K562 (cell line): ENCODE data around the gene PPP1R37. TPM values are rescaled to one million over a fixed set of nuclear protein-coding genes. Genes with fewer than 3 reads are reported as not detected.

Source experiments
- ATF7 ChIP-seq: fragments of 450-650 bp; IDR thresholded peaks from 2 replicates; pipeline ENCODE4 v1.7.1; 2014; ENCODE audit warnings: mild to moderate bottlenecking, moderate library complexity
- EP400 ChIP-seq: fragments of 450-650 bp; IDR thresholded peaks from 2 replicates; pipeline ENCODE4 v1.6.1; 2017; ENCODE audit warnings: antibody characterized with exemption, mild to moderate bottlenecking, moderate library complexity
- MAZ ChIP-seq, 2 experiments: fragments of 450-650 bp in 1 of 2; sonication (generic) in 1 of 2; formaldehyde crosslinking; IDR thresholded peaks in 1 of 2; conservative IDR thresholded peaks in 1 of 2; 2 replicates each; pipeline versions ENCODE4 v1.4.0 to v1.5.0; 2020; ENCODE audit warnings: mild to moderate bottlenecking in 1 of 2, missing genetic modification reagents in 1 of 2
- MCM7 ChIP-seq, 2 experiments: fragments of 450-650 bp; IDR thresholded peaks; 2 replicates each; pipeline ENCODE4 v1.6.1; 2016 to 2018
- NFATC3 ChIP-seq: fragments of 450-650 bp; IDR thresholded peaks from 2 replicates; pipeline ENCODE4 v1.6.1; 2017; ENCODE audit warnings: mild to moderate bottlenecking
- POLR3A ChIP-seq: IDR thresholded peaks from 2 replicates; pipeline ENCODE4 v1.6.1; 2011; ENCODE audit warnings: borderline replicate concordance, mild to moderate bottlenecking, moderate library complexity; ENCODE audit not compliant: insufficient read length, insufficient read depth; ENCODE audit errors: extremely low read depth
- SLC30A9 ChIP-seq: fragments of 250-450 bp; sonication (Bioruptor Pico); IDR thresholded peaks from 2 replicates; pipeline ENCODE4 v1.8.0; 2022; ENCODE audit warnings: mild to moderate bottlenecking, moderate library complexity
- U2AF1 ChIP-seq: fragments of 200-400 bp; formaldehyde crosslinking; optimal IDR thresholded peaks from 2 replicates; pipeline ENCODE3; 2017; ENCODE audit warnings: mild to moderate bottlenecking, low read depth, low read length, moderate library complexity
- ZFPM2 ChIP-seq: fragments of 250-450 bp; sonication (Bioruptor Pico); IDR thresholded peaks from 2 replicates; pipeline ENCODE4 v1.5.1; 2022; ENCODE audit warnings: mild to moderate bottlenecking
- ZNF146 ChIP-seq: IDR thresholded peaks from one replicate; pipeline ENCODE4 v1.6.1; 2018; ENCODE audit warnings: missing compliant biosample characterization; ENCODE audit not compliant: unreplicated experiment
- ZNF561 ChIP-seq: fragments of 450-650 bp; formaldehyde crosslinking; conservative IDR thresholded peaks from 2 replicates; pipeline ENCODE4 v1.4.0; 2020; ENCODE audit warnings: mild to moderate bottlenecking, moderate library complexity
- ZNF785 ChIP-seq: fragments of 250-450 bp; sonication (Bioruptor Pico); IDR thresholded peaks from 2 replicates; pipeline ENCODE4 v1.4.0; 2020; ENCODE audit warnings: mild to moderate bottlenecking
- polyA plus RNA-seq, 8 experiments: library from polyadenylated mRNA; depleted of rRNA in 4 of 8; stranded (reverse) in 5 of 8; unstranded in 3 of 8; fragments of >200 nt; fragmentation: Nextera tagmentation in 2 of 8; fragmentation: Illumina TruSeq in 1 of 8; extraction: Ambion mirVana in 2 of 8; extraction: Trizol in 1 of 8; gene quantifications; 2 replicates each; pipeline versions ENCODE4 v1.2.1 to v1.2.3, GENCODE V29; 2011 to 2014; ENCODE audit warnings: inconsistent platforms in 1 of 8, missing spikeins in 1 of 8
- total RNA-seq, 7 experiments: library from RNA; depleted of rRNA in 6 of 7; stranded (reverse); fragments of >200 nt in 6 of 7; fragmentation: Illumina TruSeq in 2 of 7; extraction: Trizol in 2 of 7; gene quantifications; 2 replicates each; pipeline versions ENCODE4 v1.2.1 to v1.2.3, GENCODE V29; 2011 to 2021; ENCODE audit warnings: low replicate concordance in 1 of 7
- TF ChIP-seq, protein P1 (sequence below), 2 experiments: fragments of 450-650 bp in 1 of 2; sonication (generic) in 1 of 2; formaldehyde crosslinking in 1 of 2; IDR thresholded peaks; 2 replicates each; pipeline versions ENCODE4 v1.7.1 to v1.9.0; 2016 to 2022; ENCODE audit warnings: inconsistent platforms in 1 of 2, mild to moderate bottlenecking in 1 of 2, missing genetic modification reagents in 1 of 2
- TF ChIP-seq, protein P2 (sequence below): sonication (generic); formaldehyde crosslinking; IDR thresholded peaks from 2 replicates; pipeline ENCODE4 v1.9.0; 2022; ENCODE audit warnings: mild to moderate bottlenecking, missing genetic modification reagents
- TF ChIP-seq, protein P3 (sequence below): fragments of 200-800 bp; sonication (Bioruptor generic); IDR thresholded peaks from 2 replicates; pipeline ENCODE4 v1.6.1; 2017; ENCODE audit warnings: missing genetic modification characterization, missing compliant biosample characterization

The PPP1R37 gene
- total and polyA plus RNA-seq, 9 of the 15 experiments (the other 6 are each of a cell fraction or from before 2014, with no cell fraction given) = 0.04 to 20.3 (median 7.3) TPM

DNA sequence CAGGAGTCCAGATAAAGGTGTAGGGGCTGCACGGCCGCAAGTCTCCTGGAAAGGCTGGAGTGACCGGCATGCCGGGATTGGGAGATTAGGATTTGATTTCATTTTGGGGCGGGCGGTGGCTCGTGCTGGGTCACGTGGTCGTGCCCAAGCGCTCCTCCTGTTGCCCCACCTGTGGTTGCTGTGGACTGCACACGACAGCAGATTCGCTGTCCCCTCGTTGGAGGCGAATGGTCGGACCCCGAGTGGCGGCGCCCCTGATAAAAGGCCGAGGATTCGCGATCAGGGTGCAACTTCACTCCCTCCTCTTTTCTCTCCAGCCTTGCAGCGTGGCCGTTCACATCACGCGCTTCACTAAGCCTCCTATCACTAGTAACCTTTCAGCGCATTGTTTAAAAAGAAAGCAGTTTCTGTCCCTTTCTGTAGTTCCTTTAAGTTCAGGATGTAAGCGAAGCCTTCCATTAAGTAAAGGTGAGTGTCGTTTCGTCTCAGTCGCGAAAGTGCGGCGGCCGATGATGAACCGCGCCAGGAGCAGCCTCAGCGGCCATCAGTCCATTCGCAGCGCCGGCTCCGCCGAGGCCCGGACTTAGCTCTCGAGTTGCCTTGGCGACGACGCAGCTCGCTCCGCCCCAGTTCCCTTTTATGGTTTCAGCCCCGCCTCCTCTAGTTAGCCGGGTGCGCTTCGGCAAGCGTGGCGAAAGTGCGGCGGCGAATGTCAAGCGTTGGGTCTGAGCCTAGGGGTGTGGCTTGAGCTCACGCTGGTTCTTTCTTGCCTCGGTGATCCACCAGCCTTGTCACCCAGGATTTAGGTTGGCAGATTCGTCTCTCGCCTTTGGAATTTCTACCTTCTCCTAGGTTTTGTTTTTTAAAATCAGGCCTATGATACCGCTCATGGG lies 1.7 kb upstream of the PPP1R37 start (continued):
- TF ChIP-seq, protein P1, sequence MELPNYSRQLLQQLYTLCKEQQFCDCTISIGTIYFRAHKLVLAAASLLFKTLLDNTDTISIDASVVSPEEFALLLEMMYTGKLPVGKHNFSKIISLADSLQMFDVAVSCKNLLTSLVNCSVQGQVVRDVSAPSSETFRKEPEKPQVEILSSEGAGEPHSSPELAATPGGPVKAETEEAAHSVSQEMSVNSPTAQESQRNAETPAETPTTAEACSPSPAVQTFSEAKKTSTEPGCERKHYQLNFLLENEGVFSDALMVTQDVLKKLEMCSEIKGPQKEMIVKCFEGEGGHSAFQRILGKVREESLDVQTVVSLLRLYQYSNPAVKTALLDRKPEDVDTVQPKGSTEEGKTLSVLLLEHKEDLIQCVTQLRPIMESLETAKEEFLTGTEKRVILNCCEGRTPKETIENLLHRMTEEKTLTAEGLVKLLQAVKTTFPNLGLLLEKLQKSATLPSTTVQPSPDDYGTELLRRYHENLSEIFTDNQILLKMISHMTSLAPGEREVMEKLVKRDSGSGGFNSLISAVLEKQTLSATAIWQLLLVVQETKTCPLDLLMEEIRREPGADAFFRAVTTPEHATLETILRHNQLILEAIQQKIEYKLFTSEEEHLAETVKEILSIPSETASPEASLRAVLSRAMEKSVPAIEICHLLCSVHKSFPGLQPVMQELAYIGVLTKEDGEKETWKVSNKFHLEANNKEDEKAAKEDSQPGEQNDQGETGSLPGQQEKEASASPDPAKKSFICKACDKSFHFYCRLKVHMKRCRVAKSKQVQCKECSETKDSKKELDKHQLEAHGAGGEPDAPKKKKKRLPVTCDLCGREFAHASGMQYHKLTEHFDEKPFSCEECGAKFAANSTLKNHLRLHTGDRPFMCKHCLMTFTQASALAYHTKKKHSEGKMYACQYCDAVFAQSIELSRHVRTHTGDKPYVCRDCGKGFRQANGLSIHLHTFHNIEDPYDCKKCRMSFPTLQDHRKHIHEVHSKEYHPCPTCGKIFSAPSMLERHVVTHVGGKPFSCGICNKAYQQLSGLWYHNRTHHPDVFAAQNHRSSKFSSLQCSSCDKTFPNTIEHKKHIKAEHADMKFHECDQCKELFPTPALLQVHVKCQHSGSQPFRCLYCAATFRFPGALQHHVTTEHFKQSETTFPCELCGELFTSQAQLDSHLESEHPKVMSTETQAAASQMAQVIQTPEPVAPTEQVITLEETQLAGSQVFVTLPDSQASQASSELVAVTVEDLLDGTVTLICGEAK (IDR thresholded peaks at IDR 0.05) = no peak
- TF ChIP-seq, protein P1 (CRISPR knock-in tag; IDR thresholded peaks at IDR 0.05) = no peak
- TF ChIP-seq ATF7 = no peak
- TF ChIP-seq MAZ (CRISPR knock-in tag; conservative IDR thresholded peaks at IDR 0.05 in 1 of 2, IDR thresholded peaks at IDR 0.05 in 1 of 2) = peak in 1 of 2 experiments; percentile 56; a peak in 2 of 4 replicates
- TF ChIP-seq, protein P2, sequence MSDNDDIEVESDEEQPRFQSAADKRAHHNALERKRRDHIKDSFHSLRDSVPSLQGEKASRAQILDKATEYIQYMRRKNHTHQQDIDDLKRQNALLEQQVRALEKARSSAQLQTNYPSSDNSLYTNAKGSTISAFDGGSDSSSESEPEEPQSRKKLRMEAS = peak; percentile 22; the same call in 1 of the 2 replicates
- TF ChIP-seq EP400 = 0 out of 2 replicates have a peak, but pooled peaks have one; percentile 26
- TF ChIP-seq POLR3A = no peak
- TF ChIP-seq ZNF561 = no peak
- TF ChIP-seq, protein P3, sequence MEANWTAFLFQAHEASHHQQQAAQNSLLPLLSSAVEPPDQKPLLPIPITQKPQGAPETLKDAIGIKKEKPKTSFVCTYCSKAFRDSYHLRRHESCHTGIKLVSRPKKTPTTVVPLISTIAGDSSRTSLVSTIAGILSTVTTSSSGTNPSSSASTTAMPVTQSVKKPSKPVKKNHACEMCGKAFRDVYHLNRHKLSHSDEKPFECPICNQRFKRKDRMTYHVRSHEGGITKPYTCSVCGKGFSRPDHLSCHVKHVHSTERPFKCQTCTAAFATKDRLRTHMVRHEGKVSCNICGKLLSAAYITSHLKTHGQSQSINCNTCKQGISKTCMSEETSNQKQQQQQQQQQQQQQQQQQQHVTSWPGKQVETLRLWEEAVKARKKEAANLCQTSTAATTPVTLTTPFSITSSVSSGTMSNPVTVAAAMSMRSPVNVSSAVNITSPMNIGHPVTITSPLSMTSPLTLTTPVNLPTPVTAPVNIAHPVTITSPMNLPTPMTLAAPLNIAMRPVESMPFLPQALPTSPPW (CRISPR knock-in tag) = 0 out of 2 replicates have a peak, but pooled peaks have one; percentile 28
- TF ChIP-seq SLC30A9 = no peak
- TF ChIP-seq ZNF146 (CRISPR knock-in tag) = no peak
- no peak for TF ChIP-seq ZFPM2 (CRISPR knock-in tag)
- TF ChIP-seq U2AF1 = no peak
- no peak for TF ChIP-seq MCM7 (IDR thresholded peaks at IDR 0.05)
- TF ChIP-seq ZNF785 (CRISPR knock-in tag) = no peak
- no peak for TF ChIP-seq NFATC3
